ENCODE results near the gene RARS1.
"Not testable (repeated sequence)": the region's sequence is repeated elsewhere in the genome, so short reads cannot be mapped to it uniquely, and the experiment has no call there.

The RARS1 gene

DNA sequence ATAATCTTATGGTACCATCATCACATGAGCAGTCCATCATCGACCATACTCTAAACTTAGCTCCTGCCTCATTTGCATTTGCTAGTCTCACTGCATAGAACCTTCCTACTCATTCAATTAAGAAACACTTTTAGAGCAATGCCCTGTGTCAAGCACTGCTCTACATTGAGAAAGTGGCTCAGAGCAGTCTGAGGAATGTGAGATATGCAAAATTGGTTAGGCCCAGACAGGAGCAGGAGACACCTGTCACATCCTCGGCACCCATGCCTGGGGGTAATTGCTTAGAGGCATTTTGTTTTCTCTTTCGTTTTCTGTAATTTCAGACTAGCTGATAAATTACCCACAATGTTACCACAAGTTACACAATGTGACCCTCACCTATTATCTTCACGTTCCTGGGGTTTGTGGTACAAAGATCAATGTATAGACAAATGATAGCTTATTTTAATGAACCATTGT, 4.9 kb upstream of the RARS1 start:
- no peak for DNase-seq (ENCODE audit: low read depth)

DNA sequence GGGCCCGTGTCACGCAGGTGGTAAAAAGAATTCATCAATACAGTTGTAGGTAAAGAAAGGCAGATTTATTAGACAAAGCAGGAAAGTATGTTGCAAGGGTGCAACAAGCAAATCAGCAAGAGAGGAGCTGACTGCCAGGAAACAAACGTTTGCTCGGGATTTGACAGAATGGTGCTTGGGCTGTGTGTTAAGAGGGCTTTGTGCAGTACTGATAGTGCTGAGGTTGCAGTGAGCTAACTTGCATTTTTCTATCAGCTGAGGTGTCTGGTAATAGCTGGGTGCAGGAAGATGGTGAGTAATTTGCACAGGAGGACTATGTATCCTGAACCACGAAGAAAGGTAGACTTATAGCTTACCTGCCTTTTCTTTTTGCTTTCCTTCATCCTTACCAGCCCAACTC, 3.9 kb upstream of the RARS1 start:
- no peak for DNase-seq (ENCODE audit: low read depth)

DNA sequence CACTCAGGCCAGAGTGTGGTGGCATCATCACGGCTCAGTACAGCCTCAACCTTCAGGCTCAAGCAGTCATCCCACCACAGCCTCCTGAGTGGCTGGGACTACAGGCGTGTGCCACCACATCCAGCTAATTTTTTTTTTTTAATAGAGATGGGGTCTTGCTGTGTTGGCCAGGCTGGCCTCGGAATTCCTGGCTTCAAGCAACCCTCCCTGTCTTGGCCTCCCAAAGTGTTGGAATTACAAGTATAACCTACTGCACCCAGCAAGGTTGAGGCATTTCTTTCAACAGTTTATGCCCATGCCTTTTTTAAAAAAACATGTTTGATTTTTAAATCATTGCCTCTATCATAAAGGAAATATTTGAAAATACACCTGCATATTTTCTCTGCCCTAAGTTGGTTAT, 2.8 kb downstream of the RARS1 start:
- DNase-seq (ENCODE audit: low read depth) = no peak

DNA sequence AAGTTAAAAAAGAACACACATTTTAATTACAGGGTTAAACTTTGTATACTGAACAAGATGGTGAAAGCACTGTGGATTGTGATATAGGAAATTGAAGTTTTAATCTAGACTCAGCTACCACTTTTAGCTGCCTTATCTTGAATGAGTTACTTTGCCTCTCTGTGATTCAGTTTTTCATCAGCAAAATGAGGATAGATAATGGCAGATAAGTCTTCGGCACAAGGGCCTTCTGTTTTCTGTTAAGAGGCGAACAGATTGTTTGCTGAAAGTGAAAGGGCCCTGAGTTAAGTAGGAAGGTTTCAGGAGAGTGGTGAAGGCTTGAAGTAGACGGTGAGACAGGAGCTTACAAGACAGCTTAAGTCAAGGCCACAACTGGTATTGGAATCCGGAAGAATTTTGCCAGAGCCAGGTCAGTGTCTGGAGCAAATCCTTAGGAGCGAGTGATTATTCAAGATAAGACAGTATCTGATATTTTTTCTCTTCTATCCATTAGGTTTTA, 7.8 kb downstream of the RARS1 start:
- DNase-seq (ENCODE audit: low read depth) = no peak

DNA sequence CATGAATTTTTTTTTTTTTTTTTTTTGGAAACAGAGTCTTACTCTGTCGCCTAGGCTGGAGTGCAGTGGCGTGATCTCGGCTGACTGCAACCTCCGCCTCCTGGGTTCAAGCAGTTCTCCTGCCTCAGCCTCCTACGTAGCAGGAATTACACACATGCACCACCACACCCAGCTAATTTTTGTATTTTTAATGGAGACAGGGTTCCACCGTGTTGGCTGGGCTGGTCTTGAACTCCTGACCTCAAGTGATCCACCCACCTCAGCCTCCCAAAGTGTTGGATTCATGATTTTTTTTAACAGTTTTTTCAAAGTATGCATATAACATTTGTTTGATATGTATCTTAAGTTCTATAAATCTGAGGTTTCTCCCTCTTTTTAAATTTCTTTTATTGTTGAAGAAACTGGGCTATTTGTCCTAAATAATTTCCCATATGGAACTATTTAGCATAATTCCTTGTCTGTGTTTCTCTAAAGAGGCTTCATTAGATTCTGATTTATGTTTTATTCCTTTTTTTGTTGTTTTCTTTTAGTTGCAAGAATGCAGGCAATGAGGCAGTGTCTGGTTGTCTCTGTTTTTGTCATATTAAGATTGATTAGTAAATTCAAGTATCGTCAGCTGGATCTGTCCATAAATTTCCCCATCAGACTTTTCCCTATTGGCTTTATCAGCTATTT, 16.4 kb downstream of the RARS1 start:
- DNase-seq (ENCODE audit: low read depth) = no peak

GRCh38 chr5:168513861-168514428, 27.7 kb downstream of the RARS1 start:
- no peak for DNase-seq (ENCODE audit: low read depth)

DNA sequence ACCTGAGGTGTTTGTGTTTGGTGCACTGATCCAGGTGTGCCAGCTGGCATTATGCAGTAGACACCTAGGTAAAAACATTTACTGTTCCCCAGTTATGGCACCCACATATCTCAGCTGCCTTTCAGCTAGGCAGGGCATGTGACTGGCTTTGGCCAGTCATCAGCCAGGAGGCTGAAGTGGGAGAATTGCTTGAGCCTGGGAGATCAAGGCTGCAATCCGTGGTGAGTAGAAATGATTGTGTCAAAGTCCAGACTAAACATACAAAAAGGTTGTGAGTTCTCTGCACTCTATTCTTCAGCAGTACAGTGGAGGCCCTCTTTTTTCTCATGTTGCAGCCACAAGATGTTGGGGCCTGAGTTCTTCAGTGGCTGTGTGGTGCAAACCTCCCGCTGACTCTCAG, 39.6 kb downstream of the RARS1 start:
- DNase-seq (ENCODE audit: low read depth) = no peak

- no peak for DNase-seq (ENCODE audit: low read depth)
These were observed 41.6 kb downstream of the RARS1 start for GRCh38 chr5:168527756-168528295.

DNA sequence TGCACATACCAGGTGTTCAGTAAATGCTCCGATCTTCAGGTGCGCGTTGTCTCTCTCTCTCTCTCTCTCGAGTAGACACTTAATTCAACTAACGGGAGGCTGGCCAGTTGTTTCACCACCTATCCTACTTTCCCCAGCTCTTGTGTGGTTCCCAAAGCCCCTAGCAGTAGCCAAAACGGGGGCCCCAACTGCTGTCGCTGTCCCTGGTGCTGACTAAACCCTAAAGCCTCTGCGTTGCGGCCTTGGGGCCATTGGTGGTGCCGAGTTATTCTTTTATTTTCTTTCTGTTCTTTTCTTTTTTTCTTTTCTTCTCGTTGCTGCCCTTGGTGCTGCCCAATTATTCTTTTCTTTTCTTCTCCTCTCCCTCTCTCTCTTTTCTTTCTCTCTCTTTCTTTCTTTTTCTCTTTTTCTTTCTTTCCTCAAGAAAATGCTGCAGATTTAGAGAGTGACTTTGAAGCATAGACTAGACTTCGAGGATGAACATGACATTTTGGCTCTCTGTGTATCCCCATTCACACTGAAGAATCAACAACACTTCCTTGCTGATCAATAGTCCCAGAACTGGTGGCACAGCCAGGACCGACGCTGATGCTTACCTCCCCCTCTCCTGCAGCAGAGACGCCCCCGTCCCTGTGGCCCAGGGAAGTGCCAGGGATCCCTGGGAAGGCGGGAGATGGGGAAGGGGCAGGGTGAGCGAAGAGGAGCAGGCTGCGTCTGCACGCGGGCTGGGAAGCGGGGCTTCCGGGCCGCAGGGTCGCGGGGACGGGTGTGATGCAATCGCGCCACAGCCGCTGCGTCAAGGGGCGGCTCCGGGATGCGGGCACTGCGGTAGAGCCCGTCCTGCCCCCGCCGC, 42.5 kb downstream of the RARS1 start, which contains the start of gene FBLL1:
FBLL1 (plus strand) TSS at position 785 of the 853 bp plus-strand sequence. CDS start 200 bp downstream, outside the sequence.
- peak; percentile 3 for DNase-seq (ENCODE audit: low read depth)

DNA sequence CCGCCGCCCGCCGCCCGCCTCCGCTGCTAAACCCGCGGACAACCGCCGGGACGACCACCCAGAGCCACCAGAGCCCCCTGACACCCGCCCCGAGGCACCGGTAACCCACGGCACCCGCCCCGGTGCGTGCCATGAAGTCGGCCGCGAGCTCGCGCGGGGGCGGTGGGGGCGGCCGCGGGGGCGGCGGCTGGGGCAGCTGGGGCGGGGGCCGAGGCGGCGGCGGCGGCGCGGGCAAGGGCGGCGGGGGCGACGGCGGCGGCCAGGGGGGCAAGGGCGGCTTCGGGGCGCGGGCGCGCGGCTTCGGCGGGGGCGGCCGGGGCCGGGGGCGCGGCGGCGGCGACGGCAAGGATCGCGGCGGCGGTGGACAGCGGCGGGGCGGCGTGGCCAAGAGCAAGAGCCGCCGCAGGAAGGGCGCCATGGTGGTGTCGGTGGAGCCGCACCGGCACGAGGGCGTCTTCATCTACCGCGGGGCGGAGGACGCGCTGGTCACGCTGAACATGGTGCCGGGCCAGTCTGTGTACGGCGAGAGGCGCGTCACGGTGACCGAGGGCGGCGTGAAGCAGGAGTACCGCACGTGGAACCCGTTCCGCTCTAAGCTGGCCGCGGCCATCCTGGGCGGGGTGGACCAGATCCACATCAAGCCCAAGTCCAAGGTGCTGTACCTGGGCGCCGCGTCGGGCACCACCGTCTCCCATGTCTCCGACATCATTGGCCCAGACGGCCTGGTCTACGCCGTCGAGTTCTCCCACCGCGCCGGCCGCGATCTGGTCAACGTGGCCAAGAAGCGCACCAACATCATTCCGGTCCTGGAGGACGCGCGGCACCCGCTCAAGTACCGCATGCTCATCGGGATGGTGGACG, 43.3 kb downstream of the RARS1 start:
- DNase-seq (ENCODE audit: low read depth) = no peak

GRCh38 chr5:168530621-168531150, 44.4 kb downstream of the RARS1 start:
- DNase-seq (ENCODE audit: low read depth) = no peak

DNA sequence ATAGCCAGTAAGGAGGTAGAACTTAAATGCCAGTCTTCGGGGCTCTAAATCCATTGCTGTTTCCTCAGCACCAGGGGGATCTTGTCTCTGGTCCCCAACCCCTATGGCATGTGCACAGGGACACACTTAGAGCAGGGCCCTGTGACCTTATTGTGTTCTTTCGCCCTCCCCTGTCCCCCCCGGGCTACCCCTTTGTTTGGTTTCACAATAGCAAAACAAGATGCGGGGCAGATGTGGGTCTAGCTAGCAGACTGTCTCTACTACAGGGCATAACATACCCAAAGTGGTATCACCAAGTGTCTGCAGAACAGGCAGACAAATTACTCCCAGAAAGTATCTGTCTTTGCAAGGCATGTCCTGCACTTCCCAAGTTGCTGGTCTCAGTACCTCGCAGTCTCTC, 44.9 kb downstream of the RARS1 start:
- no peak for DNase-seq (ENCODE audit: low read depth)

DNA sequence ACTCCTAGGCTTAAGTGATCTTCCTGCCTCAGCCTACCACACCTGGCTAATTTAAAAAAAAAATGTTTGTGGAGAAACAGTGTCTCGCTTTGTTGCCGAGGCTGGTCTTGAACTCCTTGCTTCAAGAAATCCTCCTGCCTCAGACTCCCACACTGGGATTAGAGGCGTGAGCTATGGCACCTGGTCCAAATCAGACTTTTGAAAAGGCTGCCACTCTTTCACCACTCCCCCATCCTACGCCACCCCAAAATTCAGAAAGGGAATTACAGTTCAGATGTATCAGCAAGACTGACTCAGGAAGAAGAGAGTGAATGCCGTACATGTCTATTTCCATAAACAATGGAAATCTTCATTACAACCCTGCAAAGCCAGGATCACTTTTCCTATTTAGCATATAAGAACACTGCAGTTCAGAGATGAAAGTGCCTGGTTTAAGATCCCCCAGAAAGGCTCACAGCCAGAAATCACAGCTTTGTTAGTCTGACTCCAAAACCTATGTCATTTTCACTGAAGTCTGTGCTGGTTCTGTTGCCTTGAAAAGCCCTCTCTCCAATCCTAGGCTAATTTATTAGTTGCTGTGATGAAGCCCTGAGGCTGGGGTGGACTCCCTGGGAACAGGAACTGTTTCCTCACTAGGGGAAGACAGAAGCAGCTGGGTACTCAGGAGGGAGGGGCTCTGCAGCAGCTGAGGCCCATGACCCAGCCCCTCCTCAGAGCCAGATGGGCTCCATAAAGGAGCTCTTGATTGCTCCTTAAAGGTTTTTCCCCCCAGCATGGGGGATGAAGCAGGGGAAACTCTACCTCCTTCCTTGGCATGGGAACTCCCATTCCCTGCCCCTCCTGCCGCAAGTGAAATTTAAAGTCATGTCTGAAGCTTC, 46.0 kb downstream of the RARS1 start:
- no peak for DNase-seq (ENCODE audit: low read depth)

DNA sequence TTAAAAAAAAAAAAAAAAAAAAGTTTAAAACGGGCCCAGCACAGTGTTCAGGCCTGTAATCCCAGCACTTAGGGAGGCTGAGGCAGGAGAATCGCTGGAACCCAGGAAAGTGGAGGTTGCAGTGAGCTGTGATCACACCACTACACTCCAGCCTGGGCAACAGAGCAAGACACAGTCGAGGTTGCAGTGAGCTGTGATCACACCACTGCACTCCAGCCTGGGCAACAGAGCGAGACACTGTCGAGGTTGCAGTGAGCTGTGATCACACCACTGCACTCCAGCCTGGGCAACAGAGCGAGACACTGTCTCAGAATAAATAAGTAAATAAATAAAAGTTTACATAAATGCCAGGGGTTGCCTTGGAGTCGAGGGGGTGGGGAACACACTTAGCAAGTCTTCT, 48.1 kb downstream of the RARS1 start:
- not testable (repeated sequence) for DNase-seq (ENCODE audit: low read depth)

- no peak for DNase-seq (ENCODE audit: low read depth)
These were observed 50.9 kb downstream of the RARS1 start for GRCh38 chr5:168537176-168537575.

DNA sequence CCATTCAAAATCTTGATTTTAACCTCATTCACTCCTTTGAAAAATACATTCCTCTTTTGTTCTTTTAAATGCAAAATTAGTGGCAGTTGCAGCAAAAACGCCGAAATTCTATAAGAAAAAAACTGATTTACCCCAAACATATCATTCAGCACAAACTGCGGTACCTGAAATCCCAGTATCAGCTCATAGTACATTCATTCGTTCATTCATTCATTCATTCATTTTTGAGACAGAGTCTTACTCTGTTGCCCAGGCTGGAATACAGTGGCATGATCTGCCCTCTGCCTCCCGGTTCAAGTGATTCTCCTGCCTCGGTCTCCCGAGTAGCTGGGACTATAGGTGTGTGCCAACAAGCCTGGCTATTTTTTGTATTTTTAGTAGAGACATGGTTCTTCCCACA, 63.3 kb downstream of the RARS1 start:
- DNase-seq (ENCODE audit: low read depth) = no peak

- no peak for DNase-seq (ENCODE audit: low read depth)
These were observed 64.4 kb downstream of the RARS1 start for GRCh38 chr5:168550656-168551055.

GRCh38 chr5:168552146-168552545, 65.9 kb downstream of the RARS1 start:
- no peak for DNase-seq (ENCODE audit: low read depth)

- DNase-seq (ENCODE audit: low read depth) = no peak
These were observed 67.3 kb downstream of the RARS1 start for GRCh38 chr5:168553377-168554130.

- no peak for DNase-seq (ENCODE audit: low read depth)
These were observed 71.1 kb downstream of the RARS1 start for GRCh38 chr5:168557389-168557788.
